ENCODE data around the gene DIPK1A. TPM values are rescaled to one million over a fixed set of nuclear protein-coding genes. Genes with fewer than 3 reads are reported as not detected.

The DIPK1A gene
- total RNA-seq, 1 experiment from 2014 or later: 4.8 TPM

DNA sequence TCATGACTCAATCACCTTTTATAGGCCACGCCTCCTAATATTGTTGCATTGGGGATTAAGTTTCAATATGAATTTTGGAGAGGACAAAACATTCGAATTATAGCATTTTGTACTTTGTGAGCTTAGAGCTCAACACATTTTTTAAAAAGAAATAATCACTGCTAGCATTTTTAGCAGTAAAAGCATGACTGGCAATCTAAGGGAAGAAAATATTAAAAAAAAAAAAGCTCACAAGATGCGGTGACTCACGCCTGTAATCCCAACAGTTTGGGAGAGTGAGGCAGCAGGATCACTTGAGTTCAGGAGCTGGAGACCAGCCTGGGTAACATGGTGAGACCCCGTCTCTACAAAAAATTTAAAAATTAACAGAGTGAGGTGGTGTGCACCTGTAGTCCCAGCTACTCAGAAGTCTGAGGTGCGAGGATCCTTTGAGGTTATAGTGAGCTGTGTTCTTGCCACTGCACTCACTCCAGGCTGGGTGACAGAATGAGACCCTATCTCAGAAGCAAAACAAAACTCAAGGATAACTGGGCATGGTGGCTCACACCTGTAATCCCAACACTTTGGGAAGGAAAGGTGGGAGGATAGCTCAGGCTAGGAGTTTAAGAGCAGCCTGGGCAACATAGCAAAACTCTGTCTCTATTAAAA lies 28.8 kb upstream of the DIPK1A start:
- Mint-ChIP-seq H3K4me3 (no peak overlapping the region), H3K27me3 (ENCODE audit: low read depth) (no peaks in the 10 kb centered on the region), H3K36me3 (no peaks in the 10 kb centered on the region), H3K27ac (no peak overlapping the region), H3K4me1 (peaks cover 7% of the 10 kb centered on the region), H3K9me3 (no peaks in the 10 kb centered on the region)
- DNase-seq (ENCODE audit: low spot score) (no peak), ATAC-seq (no peak)
- TF ChIP-seq, protein P1, sequence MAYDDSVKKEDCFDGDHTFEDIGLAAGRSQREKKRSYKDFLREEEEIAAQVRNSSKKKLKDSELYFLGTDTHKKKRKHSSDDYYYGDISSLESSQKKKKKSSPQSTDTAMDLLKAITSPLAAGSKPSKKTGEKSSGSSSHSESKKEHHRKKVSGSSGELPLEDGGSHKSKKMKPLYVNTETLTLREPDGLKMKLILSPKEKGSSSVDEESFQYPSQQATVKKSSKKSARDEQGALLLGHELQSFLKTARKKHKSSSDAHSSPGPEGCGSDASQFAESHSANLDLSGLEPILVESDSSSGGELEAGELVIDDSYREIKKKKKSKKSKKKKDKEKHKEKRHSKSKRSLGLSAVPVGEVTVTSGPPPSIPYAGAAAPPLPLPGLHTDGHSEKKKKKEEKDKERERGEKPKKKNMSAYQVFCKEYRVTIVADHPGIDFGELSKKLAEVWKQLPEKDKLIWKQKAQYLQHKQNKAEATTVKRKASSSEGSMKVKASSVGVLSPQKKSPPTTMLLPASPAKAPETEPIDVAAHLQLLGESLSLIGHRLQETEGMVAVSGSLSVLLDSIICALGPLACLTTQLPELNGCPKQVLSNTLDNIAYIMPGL (CRISPR knock-in tag; IDR thresholded peaks at IDR 0.05): no peak
- TF ChIP-seq, protein P2, sequence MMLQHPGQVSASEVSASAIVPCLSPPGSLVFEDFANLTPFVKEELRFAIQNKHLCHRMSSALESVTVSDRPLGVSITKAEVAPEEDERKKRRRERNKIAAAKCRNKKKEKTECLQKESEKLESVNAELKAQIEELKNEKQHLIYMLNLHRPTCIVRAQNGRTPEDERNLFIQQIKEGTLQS (CRISPR knock-in tag; conservative IDR thresholded peaks at IDR 0.05): no peak
- TF ChIP-seq ZNF121 (CRISPR knock-in tag; IDR thresholded peaks at IDR 0.05) (no peak), EMX1 (CRISPR knock-in tag; IDR thresholded peaks at IDR 0.05) (no peak), FOXJ3 (CRISPR knock-in tag; IDR thresholded peaks at IDR 0.05; ENCODE audit: borderline replicate concordance) (no peak), FOXK1 (CRISPR knock-in tag; IDR thresholded peaks at IDR 0.05) (no peak), RORB (CRISPR knock-in tag; IDR thresholded peaks at IDR 0.05) (no peak), ZNF671 (CRISPR knock-in tag; IDR thresholded peaks at IDR 0.05) (no peak), ZNF232 (CRISPR knock-in tag; IDR thresholded peaks at IDR 0.05) (no peak)
- TF ChIP-seq, protein P3, sequence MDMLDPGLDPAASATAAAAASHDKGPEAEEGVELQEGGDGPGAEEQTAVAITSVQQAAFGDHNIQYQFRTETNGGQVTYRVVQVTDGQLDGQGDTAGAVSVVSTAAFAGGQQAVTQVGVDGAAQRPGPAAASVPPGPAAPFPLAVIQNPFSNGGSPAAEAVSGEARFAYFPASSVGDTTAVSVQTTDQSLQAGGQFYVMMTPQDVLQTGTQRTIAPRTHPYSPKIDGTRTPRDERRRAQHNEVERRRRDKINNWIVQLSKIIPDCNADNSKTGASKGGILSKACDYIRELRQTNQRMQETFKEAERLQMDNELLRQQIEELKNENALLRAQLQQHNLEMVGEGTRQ (CRISPR knock-in tag; IDR thresholded peaks at IDR 0.05): no peak
- ChIA-PET POLR2A (interaction anchor here (0.7 kb wide), 2 partner anchors 11 to 132 kb away, joined by 3 read pairs; no protein-coding TSS in a partner anchor), CTCF (interaction anchor here (0.7 to 1.4 kb wide), 4 partner anchors 10 to 130 kb away, joined by 3 to 4 read pairs (median 3); partner anchors contain the start of gene DIPK1A)

DNA sequence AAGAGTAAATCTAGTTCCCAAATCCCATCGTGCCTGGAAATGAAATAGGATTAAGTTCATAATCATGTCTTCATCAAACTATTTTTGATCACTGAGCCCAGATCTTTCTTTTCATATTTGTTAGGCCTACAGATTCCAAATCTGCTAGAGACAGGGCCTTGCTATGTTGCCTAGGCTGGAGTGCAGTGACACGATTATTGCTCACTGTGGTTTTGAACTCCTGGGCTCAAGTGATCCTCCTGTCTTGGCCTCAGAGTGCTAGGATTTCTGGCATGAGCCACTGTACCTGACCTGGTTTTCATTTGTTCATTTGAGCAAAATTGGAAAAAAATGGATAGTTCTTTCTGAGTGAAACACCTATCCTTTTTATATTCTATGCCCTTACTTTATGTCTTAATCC lies 28.0 kb upstream of the DIPK1A start:
- Mint-ChIP-seq H3K27me3 (ENCODE audit: low read depth) (no peaks in the 10 kb centered on the region), H3K9me3 (no peaks in the 10 kb centered on the region), H3K4me1 (peaks cover 7% of the 10 kb centered on the region), H3K27ac (no peak overlapping the region), H3K36me3 (no peaks in the 10 kb centered on the region), H3K4me3 (no peak overlapping the region)
- ATAC-seq (no peak), DNase-seq (ENCODE audit: low spot score) (no peak)
- no peak for TF ChIP-seq TCF7 (CRISPR knock-in tag; IDR thresholded peaks at IDR 0.05; ENCODE audit: low read depth)
- CTCF ChIA-PET: interaction anchor here (1.2 kb wide), 1 partner anchor 129 kb away, joined by 4 read pairs; no protein-coding TSS in a partner anchor
- POLR2A ChIA-PET: interaction anchor here (0.7 kb wide), 1 partner anchor 131 kb away, joined by 3 read pairs; no protein-coding TSS in a partner anchor

DNA sequence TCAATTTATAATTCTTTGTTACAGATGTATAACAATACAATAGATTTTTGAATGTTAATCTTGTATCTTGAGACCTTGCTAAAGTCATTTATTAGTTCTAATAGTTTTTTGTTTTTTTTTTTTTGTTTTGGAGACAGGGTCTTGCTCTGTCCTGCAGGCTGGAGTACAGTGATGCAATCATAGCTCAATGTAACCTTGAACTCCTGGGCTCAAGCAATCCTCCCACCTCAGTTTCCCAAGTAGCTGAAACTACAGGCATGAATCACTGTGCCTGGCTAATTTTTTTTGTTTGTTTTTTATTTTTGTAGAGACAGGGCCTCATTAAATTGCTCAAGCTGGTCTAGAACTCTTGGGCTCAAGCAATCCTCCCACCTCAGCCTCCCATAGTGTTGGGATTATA lies 26.2 kb upstream of the DIPK1A start:
- H3K27me3 Mint-ChIP-seq (ENCODE audit: low read depth): no peaks in the 10 kb centered on the region
- H3K27ac Mint-ChIP-seq: no peak overlapping the region
- peaks cover 4% of the 10 kb centered on the region; the same call in 1 of the 2 replicates for H3K9me3 Mint-ChIP-seq
- POLR2A ChIA-PET: no interaction called here
- CTCF ChIA-PET: no interaction called here
- H3K4me1 Mint-ChIP-seq: no peaks in the 10 kb centered on the region
- TF ChIP-seq GABPB1 (CRISPR knock-in tag; IDR thresholded peaks at IDR 0.05): 0 out of 2 replicates have a peak, but pooled peaks have one; percentile 52
- TF ChIP-seq, protein P3 (CRISPR knock-in tag; IDR thresholded peaks at IDR 0.05): no peak
- DNase-seq (ENCODE audit: low spot score) (no peak), ATAC-seq (no peak)
- no peak overlapping the region for H3K4me3 Mint-ChIP-seq
- H3K36me3 Mint-ChIP-seq: no peaks in the 10 kb centered on the region

DNA sequence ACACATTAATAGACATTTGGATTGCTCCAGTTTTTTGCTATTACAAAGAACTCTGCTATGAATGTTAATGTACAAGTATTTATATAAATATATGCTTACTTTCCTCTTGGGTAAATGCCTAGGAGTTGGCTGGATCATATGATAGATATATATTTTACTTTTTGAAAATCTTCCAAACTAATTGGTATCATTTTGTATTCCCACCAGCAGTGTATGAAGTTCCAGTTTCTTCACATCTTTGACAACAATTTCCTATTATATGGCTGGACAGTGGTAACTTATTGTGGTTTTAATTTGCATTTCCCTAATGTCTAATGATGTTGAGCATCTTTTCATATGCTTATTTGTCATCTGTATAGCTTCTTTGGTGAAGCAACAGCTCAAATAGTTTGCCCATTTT lies 23.8 kb upstream of the DIPK1A start:
- Mint-ChIP-seq H3K27ac (no peak overlapping the region), H3K4me3 (no peak overlapping the region), H3K36me3 (no peaks in the 10 kb centered on the region), H3K4me1 (no peaks in the 10 kb centered on the region), H3K9me3 (peaks cover 4% of the 10 kb centered on the region; the same call in 1 of the 2 replicates), H3K27me3 (ENCODE audit: low read depth) (no peaks in the 10 kb centered on the region)
- ATAC-seq (no peak), DNase-seq (ENCODE audit: low spot score) (no peak)
- ChIA-PET CTCF (no interaction called here), POLR2A (no interaction called here)
- TF ChIP-seq, protein P4, sequence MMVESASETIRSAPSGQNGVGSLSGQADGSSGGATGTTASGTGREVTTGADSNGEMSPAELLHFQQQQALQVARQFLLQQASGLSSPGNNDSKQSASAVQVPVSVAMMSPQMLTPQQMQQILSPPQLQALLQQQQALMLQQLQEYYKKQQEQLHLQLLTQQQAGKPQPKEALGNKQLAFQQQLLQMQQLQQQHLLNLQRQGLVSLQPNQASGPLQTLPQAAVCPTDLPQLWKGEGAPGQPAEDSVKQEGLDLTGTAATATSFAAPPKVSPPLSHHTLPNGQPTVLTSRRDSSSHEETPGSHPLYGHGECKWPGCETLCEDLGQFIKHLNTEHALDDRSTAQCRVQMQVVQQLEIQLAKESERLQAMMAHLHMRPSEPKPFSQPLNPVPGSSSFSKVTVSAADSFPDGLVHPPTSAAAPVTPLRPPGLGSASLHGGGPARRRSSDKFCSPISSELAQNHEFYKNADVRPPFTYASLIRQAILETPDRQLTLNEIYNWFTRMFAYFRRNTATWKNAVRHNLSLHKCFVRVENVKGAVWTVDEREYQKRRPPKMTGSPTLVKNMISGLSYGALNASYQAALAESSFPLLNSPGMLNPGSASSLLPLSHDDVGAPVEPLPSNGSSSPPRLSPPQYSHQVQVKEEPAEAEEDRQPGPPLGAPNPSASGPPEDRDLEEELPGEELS (CRISPR knock-in tag; IDR thresholded peaks at IDR 0.05): no peak
- TF ChIP-seq FOXP1 (CRISPR knock-in tag; IDR thresholded peaks at IDR 0.05; ENCODE audit: borderline replicate concordance): no peak
- TF ChIP-seq JUN (CRISPR knock-in tag; IDR thresholded peaks at IDR 0.05): no peak
- TF ChIP-seq ZBTB21 (CRISPR knock-in tag; IDR thresholded peaks at IDR 0.05; ENCODE audit: borderline replicate concordance): no peak
- TF ChIP-seq OVOL2 (CRISPR knock-in tag; IDR thresholded peaks at IDR 0.05; ENCODE audit: borderline replicate concordance): no peak
- no peak for TF ChIP-seq GABPB1 (CRISPR knock-in tag; IDR thresholded peaks at IDR 0.05)
- TF ChIP-seq PRRX2 (CRISPR knock-in tag; IDR thresholded peaks at IDR 0.05): no peak
- no peak for TF ChIP-seq EMX1 (CRISPR knock-in tag; IDR thresholded peaks at IDR 0.05)
- TF ChIP-seq, protein P2 (CRISPR knock-in tag; conservative IDR thresholded peaks at IDR 0.05): no peak
- TF ChIP-seq SOX15 (CRISPR knock-in tag; IDR thresholded peaks at IDR 0.05): no peak
- TF ChIP-seq, protein P5, sequence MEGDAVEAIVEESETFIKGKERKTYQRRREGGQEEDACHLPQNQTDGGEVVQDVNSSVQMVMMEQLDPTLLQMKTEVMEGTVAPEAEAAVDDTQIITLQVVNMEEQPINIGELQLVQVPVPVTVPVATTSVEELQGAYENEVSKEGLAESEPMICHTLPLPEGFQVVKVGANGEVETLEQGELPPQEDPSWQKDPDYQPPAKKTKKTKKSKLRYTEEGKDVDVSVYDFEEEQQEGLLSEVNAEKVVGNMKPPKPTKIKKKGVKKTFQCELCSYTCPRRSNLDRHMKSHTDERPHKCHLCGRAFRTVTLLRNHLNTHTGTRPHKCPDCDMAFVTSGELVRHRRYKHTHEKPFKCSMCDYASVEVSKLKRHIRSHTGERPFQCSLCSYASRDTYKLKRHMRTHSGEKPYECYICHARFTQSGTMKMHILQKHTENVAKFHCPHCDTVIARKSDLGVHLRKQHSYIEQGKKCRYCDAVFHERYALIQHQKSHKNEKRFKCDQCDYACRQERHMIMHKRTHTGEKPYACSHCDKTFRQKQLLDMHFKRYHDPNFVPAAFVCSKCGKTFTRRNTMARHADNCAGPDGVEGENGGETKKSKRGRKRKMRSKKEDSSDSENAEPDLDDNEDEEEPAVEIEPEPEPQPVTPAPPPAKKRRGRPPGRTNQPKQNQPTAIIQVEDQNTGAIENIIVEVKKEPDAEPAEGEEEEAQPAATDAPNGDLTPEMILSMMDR (IDR thresholded peaks at IDR 0.05): no peak
- TF ChIP-seq NR1H2 (CRISPR knock-in tag; IDR thresholded peaks at IDR 0.05): no peak
